SK-N-SH treated with all-trans-retinoic acid at 6 μM for 48 hours (cell line): ENCODE data around the gene CASP9.

Experiments used
- ARNTL ChIP-seq: fragments of 450-650 bp; formaldehyde crosslinking; IDR thresholded peaks from 2 replicates; pipeline ENCODE4 v1.5.0; 2020; ENCODE audit warnings: low read depth, mild to moderate bottlenecking, moderate library complexity, borderline replicate concordance
- GLIS3 ChIP-seq: fragments of 250-450 bp; sonication (Bioruptor Pico); IDR thresholded peaks from 2 replicates; pipeline ENCODE4 v1.5.0; 2020; ENCODE audit warnings: mild to moderate bottlenecking, moderate library complexity
- OSR1 ChIP-seq: fragments of 250-450 bp; sonication (Bioruptor Pico); IDR thresholded peaks from 2 replicates; pipeline ENCODE4 v1.8.0; 2022; ENCODE audit warnings: moderate library complexity, mild to moderate bottlenecking, inconsistent platforms
- PPARA ChIP-seq: fragments of 250-450 bp; sonication (Bioruptor Pico); IDR thresholded peaks from 2 replicates; pipeline ENCODE4 v1.5.0; 2020; ENCODE audit warnings: mild to moderate bottlenecking, borderline replicate concordance
- RARB ChIP-seq: fragments of 250-450 bp; sonication (Bioruptor Pico); IDR thresholded peaks from 2 replicates; pipeline ENCODE4 v1.8.0; 2021; ENCODE audit warnings: mild to moderate bottlenecking, moderate library complexity
- ZFP3 ChIP-seq: fragments of 250-450 bp; sonication (Bioruptor Pico); IDR thresholded peaks from 2 replicates; pipeline ENCODE4 v1.5.0; 2020; ENCODE audit warnings: mild to moderate bottlenecking, moderate library complexity
- ZFP30 ChIP-seq: fragments of 450-650 bp; formaldehyde crosslinking; IDR thresholded peaks from 2 replicates; pipeline ENCODE4 v1.5.0; 2022; ENCODE audit warnings: mild to moderate bottlenecking, moderate library complexity
- ZNF565 ChIP-seq: fragments of 450-650 bp; formaldehyde crosslinking; conservative IDR thresholded peaks from 2 replicates; pipeline ENCODE4 v1.5.0; 2020; ENCODE audit warnings: low read depth, mild to moderate bottlenecking, moderate library complexity
- ZNF70 ChIP-seq: fragments of 450-650 bp; formaldehyde crosslinking; IDR thresholded peaks from 2 replicates; pipeline ENCODE4 v1.5.0; 2020; ENCODE audit warnings: mild to moderate bottlenecking, moderate library complexity
- TF ChIP-seq, protein P1 (sequence below): fragments of 250-450 bp; sonication (Bioruptor Pico); IDR thresholded peaks from 2 replicates; pipeline ENCODE4 v1.8.0; 2020; ENCODE audit warnings: mild to moderate bottlenecking, moderate library complexity, borderline replicate concordance

DNA sequence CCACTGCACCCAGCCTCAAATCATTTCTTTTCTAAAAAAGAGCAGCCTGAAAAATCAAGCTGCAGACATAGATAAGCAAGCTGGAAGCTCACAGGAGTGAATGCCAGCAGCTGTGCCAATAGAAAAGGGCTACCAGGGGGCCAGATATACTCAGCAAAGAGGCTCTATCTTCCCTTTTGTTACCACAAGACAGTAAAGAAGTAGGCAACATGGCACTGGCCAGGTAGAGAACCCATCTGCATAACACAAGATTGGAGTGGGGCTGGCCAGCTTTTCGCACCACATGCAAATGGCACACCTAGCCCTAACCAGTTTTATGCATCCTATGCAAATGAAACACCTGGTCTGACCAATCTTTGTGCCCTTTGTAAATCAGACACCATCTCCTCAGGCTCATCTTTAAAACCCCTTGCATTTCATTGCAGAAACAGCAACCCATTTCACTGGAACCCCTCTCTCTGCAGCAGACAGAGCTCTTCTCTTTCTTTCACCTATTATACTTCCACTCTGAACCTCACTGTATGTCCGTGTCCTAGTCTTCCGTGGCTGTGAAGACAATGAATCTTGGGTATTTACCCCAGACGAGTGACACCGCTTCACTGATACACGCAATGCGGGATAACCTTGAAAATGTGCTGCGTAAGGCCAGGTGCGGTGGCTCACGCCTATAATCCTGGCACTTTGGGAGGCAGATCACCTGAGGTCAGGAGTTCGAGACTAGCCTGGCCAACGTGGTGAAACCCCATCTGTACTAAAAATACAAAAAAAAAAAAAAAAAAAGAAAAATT lies 15.1 kb downstream of the CASP9 start:
- no peak for TF ChIP-seq ZNF70
- no peak for TF ChIP-seq ZFP3 (CRISPR knock-in tag)
- TF ChIP-seq, protein P1, sequence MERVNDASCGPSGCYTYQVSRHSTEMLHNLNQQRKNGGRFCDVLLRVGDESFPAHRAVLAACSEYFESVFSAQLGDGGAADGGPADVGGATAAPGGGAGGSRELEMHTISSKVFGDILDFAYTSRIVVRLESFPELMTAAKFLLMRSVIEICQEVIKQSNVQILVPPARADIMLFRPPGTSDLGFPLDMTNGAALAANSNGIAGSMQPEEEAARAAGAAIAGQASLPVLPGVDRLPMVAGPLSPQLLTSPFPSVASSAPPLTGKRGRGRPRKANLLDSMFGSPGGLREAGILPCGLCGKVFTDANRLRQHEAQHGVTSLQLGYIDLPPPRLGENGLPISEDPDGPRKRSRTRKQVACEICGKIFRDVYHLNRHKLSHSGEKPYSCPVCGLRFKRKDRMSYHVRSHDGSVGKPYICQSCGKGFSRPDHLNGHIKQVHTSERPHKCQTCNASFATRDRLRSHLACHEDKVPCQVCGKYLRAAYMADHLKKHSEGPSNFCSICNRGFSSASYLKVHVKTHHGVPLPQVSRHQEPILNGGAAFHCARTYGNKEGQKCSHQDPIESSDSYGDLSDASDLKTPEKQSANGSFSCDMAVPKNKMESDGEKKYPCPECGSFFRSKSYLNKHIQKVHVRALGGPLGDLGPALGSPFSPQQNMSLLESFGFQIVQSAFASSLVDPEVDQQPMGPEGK (CRISPR knock-in tag) = no peak
- TF ChIP-seq PPARA (CRISPR knock-in tag) = no peak
- no peak for TF ChIP-seq RARB
- no peak for TF ChIP-seq ARNTL
- TF ChIP-seq ZNF565 (CRISPR knock-in tag) = no peak
- TF ChIP-seq OSR1 (CRISPR knock-in tag) = no peak
- no peak for TF ChIP-seq GLIS3
- no peak for TF ChIP-seq ZFP30
